Upper lobe of right lung (tissue), 1 donor: ENCODE results near the gene FAM169A. TPM values are rescaled to one million over a fixed set of nuclear protein-coding genes. Genes with fewer than 3 reads are reported as not detected.

Source experiments
- ATAC-seq: fragments of 200-7000 bp; cut with Tn5 transposase; one replicate; pipeline ENCODE4 v1.9.1; 2020; ENCODE audit warnings: mild to moderate bottlenecking, moderate library complexity
- DNase-seq: peaks from one replicate; pipeline ENCODE4 v3.0.0-alpha.2; 2020
- H3K27ac ChIP-seq: fragments of 200-600 bp; one replicate; pipeline ENCODE4 v1.8.0; 2022
- H3K27me3 ChIP-seq: fragments of 200-600 bp; one replicate; pipeline ENCODE4 v1.8.0; 2022; ENCODE audit warnings: mild to moderate bottlenecking
- H3K36me3 ChIP-seq: fragments of 200-600 bp; one replicate; pipeline ENCODE4 v1.8.0; 2022
- H3K4me1 ChIP-seq: fragments of 200-600 bp; one replicate; pipeline ENCODE4 v1.8.0; 2022
- H3K4me3 ChIP-seq: fragments of 200-600 bp; one replicate; pipeline ENCODE4 v1.8.0; 2022; ENCODE audit warnings: mild to moderate bottlenecking
- H3K9me3 ChIP-seq: fragments of 200-600 bp; one replicate; pipeline ENCODE4 v1.8.0; 2022
- intact Hi-C: fragments of 100-400 bp; cut with DNase I; formaldehyde crosslinking; loops from one replicate; pipeline ENCODE4 v1.11.0; 2022
- total RNA-seq: library from RNA; stranded (reverse); fragmentation: NEBNext Ultra II Directional; extraction: Animal tissue kit (Norgen Biotek cat#: 25700); gene quantifications from one replicate; pipeline ENCODE4 v1.2.1, GENCODE V29; 2021
- TF ChIP-seq, protein P1 (sequence below): fragments of 200-600 bp; IDR thresholded peaks from one replicate; pipeline ENCODE4 v1.8.0; 2022; ENCODE audit warnings: antibody characterized with exemption
- donor health status: DM: no; HTN: yes; CAD: no; lungs with severe emphysema.

FAM169A gene
- total RNA-seq, 1 donor from 2014 or later: 0.84 TPM

GRCh38 chr5:74736759-74737158, 129.4 kb downstream of the FAM169A start:
- Histone ChIP-seq H3K36me3 (peaks cover 84% of the 10 kb centered on the region), H3K9me3 (no peaks in the 10 kb centered on the region), H3K27ac (no peak overlapping the region), H3K4me3 (no peak overlapping the region), H3K27me3 (no peaks in the 10 kb centered on the region), H3K4me1 (no peaks in the 10 kb centered on the region)
- no peak for ATAC-seq
- no peak for DNase-seq
- intact Hi-C loops: no loop called here
- TF ChIP-seq, protein P1, sequence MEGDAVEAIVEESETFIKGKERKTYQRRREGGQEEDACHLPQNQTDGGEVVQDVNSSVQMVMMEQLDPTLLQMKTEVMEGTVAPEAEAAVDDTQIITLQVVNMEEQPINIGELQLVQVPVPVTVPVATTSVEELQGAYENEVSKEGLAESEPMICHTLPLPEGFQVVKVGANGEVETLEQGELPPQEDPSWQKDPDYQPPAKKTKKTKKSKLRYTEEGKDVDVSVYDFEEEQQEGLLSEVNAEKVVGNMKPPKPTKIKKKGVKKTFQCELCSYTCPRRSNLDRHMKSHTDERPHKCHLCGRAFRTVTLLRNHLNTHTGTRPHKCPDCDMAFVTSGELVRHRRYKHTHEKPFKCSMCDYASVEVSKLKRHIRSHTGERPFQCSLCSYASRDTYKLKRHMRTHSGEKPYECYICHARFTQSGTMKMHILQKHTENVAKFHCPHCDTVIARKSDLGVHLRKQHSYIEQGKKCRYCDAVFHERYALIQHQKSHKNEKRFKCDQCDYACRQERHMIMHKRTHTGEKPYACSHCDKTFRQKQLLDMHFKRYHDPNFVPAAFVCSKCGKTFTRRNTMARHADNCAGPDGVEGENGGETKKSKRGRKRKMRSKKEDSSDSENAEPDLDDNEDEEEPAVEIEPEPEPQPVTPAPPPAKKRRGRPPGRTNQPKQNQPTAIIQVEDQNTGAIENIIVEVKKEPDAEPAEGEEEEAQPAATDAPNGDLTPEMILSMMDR: no peak

Other genes starting within 250 kb of the FAM169A start
- gene ENC1, start 225.7 kb downstream of the FAM169A start, total RNA-seq: 15.0 TPM
- gene HEXB, start 181.2 kb downstream of the FAM169A start, total RNA-seq: 294 TPM
- gene GFM2, start 99.3 kb downstream of the FAM169A start, total RNA-seq: 16.8 TPM
- gene NSA2, start 99.1 kb downstream of the FAM169A start, total RNA-seq: 50.8 TPM
- gene GCNT4, start 186.2 kb upstream of the FAM169A start, total RNA-seq: 2.8 TPM